ENCODE results near the gene ZNF747. TPM values are rescaled to one million over a fixed set of nuclear protein-coding genes. Genes with fewer than 3 reads are reported as not detected.

Gene ZNF747
- total RNA-seq, 1 donor, result 16.6 TPM

DNA sequence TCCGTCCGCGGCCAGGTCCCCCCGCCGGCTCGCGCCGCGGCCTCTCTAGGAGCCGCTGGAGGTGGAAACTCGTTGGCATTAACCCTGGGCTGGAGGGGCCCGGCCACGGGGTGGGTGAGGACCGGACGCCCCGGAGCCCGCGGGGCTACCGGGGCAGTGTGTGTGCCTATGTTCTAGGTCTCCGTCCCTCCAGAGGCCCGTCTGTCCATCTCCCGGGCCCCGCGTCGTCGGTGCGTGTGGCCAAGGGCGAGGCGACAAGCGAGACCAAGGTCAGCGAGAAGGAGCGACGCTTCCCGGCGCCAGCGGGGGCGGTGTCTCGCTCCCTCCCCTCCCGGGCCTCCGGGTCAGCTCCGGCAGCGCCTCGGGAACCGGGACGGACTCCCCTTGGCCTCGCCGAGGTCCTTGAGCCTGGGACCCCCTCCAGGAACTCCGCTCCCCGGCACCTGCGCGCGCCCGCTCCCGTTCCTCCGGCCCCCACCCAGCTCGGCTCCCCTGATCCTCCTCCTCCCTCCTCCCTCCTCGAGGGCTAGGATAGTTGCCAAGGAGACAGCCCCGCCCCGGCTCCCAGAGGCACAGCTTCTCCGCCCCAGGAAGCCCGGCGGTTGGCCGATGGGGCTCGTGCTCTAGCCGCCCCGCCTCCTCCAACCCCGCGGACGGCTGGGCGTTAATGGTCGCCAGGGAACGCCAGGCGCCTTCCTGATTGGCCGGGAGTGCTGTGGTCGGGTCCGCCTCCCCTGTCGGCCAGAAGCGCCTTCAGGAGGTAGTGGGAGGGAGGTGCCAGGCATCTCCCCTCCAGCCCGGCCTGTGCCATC lies 7.6 kb downstream of the ZNF747 start:
- peak; percentile 100 for DNase-seq (ENCODE audit: insufficient read length, low spot score, missing footprints)
- Histone ChIP-seq H3K27ac (ENCODE audit: low read depth, low read length) (peak overlapping the region; percentile 79), H3K4me1 (ENCODE audit: insufficient read depth, low read length) (peaks cover 6% of the 10 kb centered on the region), H4K20me1 (ENCODE audit: insufficient read depth, low read length) (no peaks in the 10 kb centered on the region), H3K4me2 (ENCODE audit: insufficient read depth, low read length) (peak overlapping the region; percentile 78), H3K4me3 (ENCODE audit: insufficient read depth, low read length) (peak overlapping the region; percentile 90), H3K27me3 (ENCODE audit: insufficient read depth, low read length) (no peaks in the 10 kb centered on the region), H3K36me3 (ENCODE audit: insufficient read depth, low read length) (peaks cover 22% of the 10 kb centered on the region), H3K9me3 (ENCODE audit: low read depth, low read length) (no peaks in the 10 kb centered on the region), H3K79me2 (ENCODE audit: insufficient read depth, low read length) (no peaks in the 10 kb centered on the region), H2AFZ (ENCODE audit: low read length) (peak overlapping the region; percentile 85)
- TF ChIP-seq, protein P1, sequence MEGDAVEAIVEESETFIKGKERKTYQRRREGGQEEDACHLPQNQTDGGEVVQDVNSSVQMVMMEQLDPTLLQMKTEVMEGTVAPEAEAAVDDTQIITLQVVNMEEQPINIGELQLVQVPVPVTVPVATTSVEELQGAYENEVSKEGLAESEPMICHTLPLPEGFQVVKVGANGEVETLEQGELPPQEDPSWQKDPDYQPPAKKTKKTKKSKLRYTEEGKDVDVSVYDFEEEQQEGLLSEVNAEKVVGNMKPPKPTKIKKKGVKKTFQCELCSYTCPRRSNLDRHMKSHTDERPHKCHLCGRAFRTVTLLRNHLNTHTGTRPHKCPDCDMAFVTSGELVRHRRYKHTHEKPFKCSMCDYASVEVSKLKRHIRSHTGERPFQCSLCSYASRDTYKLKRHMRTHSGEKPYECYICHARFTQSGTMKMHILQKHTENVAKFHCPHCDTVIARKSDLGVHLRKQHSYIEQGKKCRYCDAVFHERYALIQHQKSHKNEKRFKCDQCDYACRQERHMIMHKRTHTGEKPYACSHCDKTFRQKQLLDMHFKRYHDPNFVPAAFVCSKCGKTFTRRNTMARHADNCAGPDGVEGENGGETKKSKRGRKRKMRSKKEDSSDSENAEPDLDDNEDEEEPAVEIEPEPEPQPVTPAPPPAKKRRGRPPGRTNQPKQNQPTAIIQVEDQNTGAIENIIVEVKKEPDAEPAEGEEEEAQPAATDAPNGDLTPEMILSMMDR (IDR thresholded peaks at IDR 0.05; ENCODE audit: extremely low read depth, low read depth, low read length), result no peak

DNA sequence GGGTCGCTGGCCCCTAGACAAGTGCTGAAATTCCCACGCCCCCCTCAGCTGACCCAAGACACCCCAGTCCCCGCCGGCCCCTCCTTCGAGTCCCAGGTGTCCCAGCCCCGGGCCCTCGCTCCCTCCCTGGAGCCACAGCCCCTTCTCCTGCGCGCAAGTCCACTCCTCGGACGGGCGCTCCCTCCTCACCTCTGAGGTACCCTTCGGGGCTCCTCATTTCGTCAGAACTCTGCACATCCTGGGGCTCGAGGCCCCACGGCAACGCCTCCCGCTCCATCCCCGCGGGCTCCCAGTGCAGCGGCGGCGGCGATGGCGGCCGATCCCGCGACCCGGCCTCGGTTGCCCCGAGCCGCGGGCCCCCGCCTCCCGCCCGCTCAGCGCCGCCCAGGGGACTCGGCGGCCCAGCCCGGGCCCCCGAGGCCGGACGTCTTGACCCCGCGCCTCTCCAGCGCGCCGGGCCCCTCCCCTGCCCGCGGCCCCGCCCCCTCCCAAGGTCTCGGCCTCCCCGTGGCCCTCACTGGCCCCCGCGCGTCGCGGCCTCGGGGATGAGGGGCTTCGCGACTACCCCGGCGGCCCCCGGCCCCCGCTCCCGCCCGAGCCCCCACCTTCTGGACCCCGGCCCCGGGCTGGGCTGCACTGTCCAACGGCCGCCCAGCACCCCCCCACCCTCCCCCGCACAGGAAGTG lies 8.4 kb downstream of the ZNF747 start, which contains the start of gene ZNF768:
ZNF768 (minus strand) TSS at position 430 of the 686 bp plus-strand sequence; CDS start at position 277, 153 bp downstream.
- TF ChIP-seq, protein P1 (IDR thresholded peaks at IDR 0.05; ENCODE audit: extremely low read depth, low read depth, low read length), result no peak
- peak within 1 kb of the TSS; percentile 90 for H3K4me3 ChIP-seq (ENCODE audit: insufficient read depth, low read length)
- peaks cover 6% of the 10 kb centered on the region for H3K4me1 ChIP-seq (ENCODE audit: insufficient read depth, low read length)
- peak within 1 kb of the TSS; percentile 79 for H3K27ac ChIP-seq (ENCODE audit: low read depth, low read length)
- no peaks in the 10 kb centered on the region for H3K79me2 ChIP-seq (ENCODE audit: insufficient read depth, low read length)
- H3K27me3 ChIP-seq (ENCODE audit: insufficient read depth, low read length), result no peaks in the 10 kb centered on the region
- no peaks in the 10 kb centered on the region for H3K9me3 ChIP-seq (ENCODE audit: low read depth, low read length)
- H4K20me1 ChIP-seq (ENCODE audit: insufficient read depth, low read length), result no peaks in the 10 kb centered on the region
- peaks cover 17% of the 10 kb centered on the region for H3K36me3 ChIP-seq (ENCODE audit: insufficient read depth, low read length)
- peak within 1 kb of the TSS; percentile 85 for H2AFZ ChIP-seq (ENCODE audit: low read length)
- DNase-seq (ENCODE audit: insufficient read length, low spot score, missing footprints), result peak; percentile 98
- H3K4me2 ChIP-seq (ENCODE audit: insufficient read depth, low read length), result peak within 1 kb of the TSS; percentile 78

GRCh38 chr16:30525844-30526136 lies 8.9 kb downstream of the ZNF747 start:
- Histone ChIP-seq H3K79me2 (ENCODE audit: insufficient read depth, low read length) (no peaks in the 10 kb centered on the region), H3K4me3 (ENCODE audit: insufficient read depth, low read length) (peak overlapping the region; percentile 90), H2AFZ (ENCODE audit: low read length) (no peak overlapping the region), H3K27ac (ENCODE audit: low read depth, low read length) (no peak overlapping the region), H3K9me3 (ENCODE audit: low read depth, low read length) (no peaks in the 10 kb centered on the region), H4K20me1 (ENCODE audit: insufficient read depth, low read length) (no peaks in the 10 kb centered on the region), H3K27me3 (ENCODE audit: insufficient read depth, low read length) (no peaks in the 10 kb centered on the region), H3K36me3 (ENCODE audit: insufficient read depth, low read length) (peaks cover 13% of the 10 kb centered on the region), H3K4me2 (ENCODE audit: insufficient read depth, low read length) (peak overlapping the region; percentile 74), H3K4me1 (ENCODE audit: insufficient read depth, low read length) (peaks cover 6% of the 10 kb centered on the region)
- DNase-seq (ENCODE audit: insufficient read length, low spot score, missing footprints), result peak; percentile 95
- TF ChIP-seq, protein P1 (IDR thresholded peaks at IDR 0.05; ENCODE audit: extremely low read depth, low read depth, low read length), result no peak
